GM12878 (cell line): ENCODE results near the gene VAV2. TPM values are rescaled to one million over a fixed set of nuclear protein-coding genes. Genes with fewer than 3 reads are reported as not detected.
A peak's percentile ranks its signal among the peaks of the same experiment; 100 is the strongest.

Experiments used
- ATAC-seq: fragments of 200-7000 bp; cut with Tn5 transposase; 3 replicates; pipeline ENCODE4 v1.9.1; 2020; ENCODE audit warnings: mild to moderate bottlenecking, moderate library complexity
- BruUV-seq: library from RNA; stranded (reverse); fragments of 400-500 nt; replicated peaks from 2 replicates; lab custom pipeline; 2021; lab: Mats Ljungman, UMichigan
- CTCF ChIA-PET: fragments of 300-600 bp; sonication (Branson Sonifier 250); formaldehyde crosslinking; extraction: SDS; loops from one replicate; lab custom pipeline; 2021; ENCODE audit warnings: inconsistent platforms; lab: Yijun Ruan, JAX
- POLR2A ChIA-PET: fragments of 350-600 bp; formaldehyde crosslinking; extraction: SDS; loops from one replicate; lab custom pipeline; 2021; ENCODE audit warnings: inconsistent platforms; lab: Charles Lee
- RAD21 ChIA-PET: fragments of 300-600 bp; sonication (Branson Sonifier 250); formaldehyde crosslinking; loops from one replicate; lab custom pipeline; 2023; ENCODE audit warnings: antibody characterized with exemption; ENCODE audit not compliant: unreplicated experiment; lab: Charles Lee
- SMC1A ChIA-PET: fragments of 300-600 bp; sonication (Branson Sonifier 250); formaldehyde crosslinking; loops from one replicate; lab custom pipeline; 2023; ENCODE audit not compliant: unreplicated experiment, uncharacterized antibody; lab: Charles Lee
- DNase-seq: peaks from one replicate; pipeline ENCODE4 v3.0.0-alpha.2; 2011; ENCODE audit warnings: low read depth, low spot score
- FAIRE-seq: peaks from 3 replicates; lab custom pipeline; 2011; peaks lifted over from hg19 to GRCh38; lab: Jason Lieb, UNC
- H2AFZ ChIP-seq: 2 replicates; pipeline ENCODE4 v1.6.0; 2011; ENCODE audit warnings: low read depth, low read length, control low read depth; ENCODE audit not compliant: control insufficient read depth
- H3K27ac ChIP-seq: 2 replicates; pipeline ENCODE4 v1.5.1; 2011; ENCODE audit warnings: control low read depth; ENCODE audit not compliant: control insufficient read depth, insufficient read depth
- H3K27me3 ChIP-seq, 2 experiments: replicated peaks in 1 of 2; 2 replicates each; pipeline versions ENCODE4 v1.6.0 to v1.6.1; 2011; ENCODE audit warnings: low read length in 1 of 2; ENCODE audit not compliant: control insufficient read depth in 2 of 2, insufficient read depth in 2 of 2
- H3K36me3 ChIP-seq, 2 experiments: 2 replicates each; pipeline ENCODE4 v1.5.1; 2011; ENCODE audit warnings: low read length in 1 of 2; ENCODE audit not compliant: control insufficient read depth in 2 of 2, insufficient read depth in 2 of 2
- H3K4me1 ChIP-seq: 2 replicates; pipeline ENCODE4 v1.6.1; 2011; ENCODE audit warnings: mild to moderate bottlenecking, low read length, moderate library complexity, mixed read lengths; ENCODE audit not compliant: control insufficient read depth, insufficient read depth
- H3K4me2 ChIP-seq: 2 replicates; pipeline ENCODE4 v1.6.0; 2011; ENCODE audit warnings: control low read depth; ENCODE audit not compliant: control insufficient read depth, insufficient read depth
- H3K4me3 ChIP-seq: fragments of 200-600 bp; sonication (generic); 2 replicates; pipeline ENCODE4 v1.5.1; 2016
- H3K79me2 ChIP-seq: 2 replicates; pipeline ENCODE4 v1.6.0; 2011; ENCODE audit warnings: low read length; ENCODE audit not compliant: control insufficient read depth, insufficient read depth
- H3K9ac ChIP-seq: 2 replicates; pipeline ENCODE4 v1.8.0; 2011; ENCODE audit warnings: low read length, control low read depth, mixed read lengths; ENCODE audit not compliant: control insufficient read depth, insufficient read depth
- H3K9me3 ChIP-seq: replicated peaks from 3 replicates; pipeline ENCODE4 v1.5.1; 2011; ENCODE audit warnings: mild to moderate bottlenecking, low read length; ENCODE audit not compliant: control insufficient read depth, insufficient read depth
- H4K20me1 ChIP-seq: 2 replicates; pipeline ENCODE4 v1.6.0; 2011; ENCODE audit not compliant: control insufficient read depth, insufficient read depth
- BACH1 ChIP-seq: fragments of 450-650 bp; IDR thresholded peaks from 2 replicates; pipeline ENCODE4 v1.6.1; 2017; ENCODE audit warnings: mild to moderate bottlenecking, borderline replicate concordance
- CBFB ChIP-seq: IDR thresholded peaks from 2 replicates; pipeline ENCODE4 v1.6.1; 2016; ENCODE audit warnings: antibody characterized with exemption, low read depth
- NFYB ChIP-seq: IDR thresholded peaks from 2 replicates; pipeline ENCODE4 v1.6.1; 2011; ENCODE audit warnings: low read depth, mild to moderate bottlenecking, low read length, improper control_type of control experiment, moderate library complexity; ENCODE audit not compliant: insufficient read depth
- YY1 ChIP-seq: IDR thresholded peaks from 2 replicates; pipeline ENCODE4 v1.6.1; 2011; ENCODE audit warnings: low read depth, mild to moderate bottlenecking, low read length
- WGBS: methylation state at CpG from one replicate; pipeline ENCODE4 v1.1.6; 2016; ENCODE audit warnings: low lambda C conversion rate; ENCODE audit not compliant: insufficient replicate concordance, insufficient coverage; ENCODE audit errors: missing lambda C conversion rate; 5-methylcytosine and 5-hydroxymethylcytosine counted together
- in situ Hi-C: fragments of 300-500 bp; cut with MboI; formaldehyde crosslinking; loops from 9 replicates; pipeline ENCODE4 v1.14.3; 2018; ENCODE audit warnings: mixed read lengths
- intact Hi-C: fragments of 100-400 bp; cut with micrococcal nuclease; formaldehyde crosslinking; loops from one replicate; pipeline ENCODE4 v1.14.2; 2022; ENCODE audit not compliant: unreplicated experiment
- polyA plus RNA-seq, 11 experiments: library from polyadenylated mRNA; depleted of rRNA in 4 of 11; unstranded in 6 of 11; stranded (reverse) in 5 of 11; fragments of >200 nt; fragmentation: Nextera tagmentation in 4 of 11; fragmentation: Illumina TruSeq in 1 of 11; extraction: Ambion mirVana in 4 of 11; extraction: Trizol in 1 of 11; gene quantifications; 1 replicate in 1 of 11; 2 replicates in 10 of 11; pipeline versions ENCODE4 v1.2.1 to v1.2.3, GENCODE V29; 2011 to 2016; ENCODE audit warnings: inconsistent platforms in 2 of 11, missing spikeins in 2 of 11, low read depth in 1 of 11
- total RNA-seq, 4 experiments: library from RNA; depleted of rRNA in 3 of 4; stranded (reverse); fragments of >200 nt in 3 of 4; fragmentation: Illumina TruSeq in 1 of 4; extraction: Trizol in 1 of 4; gene quantifications; 2 replicates each; pipeline versions ENCODE4 v1.2.1 to v1.2.3, GENCODE V29; 2013 to 2021
- TF ChIP-seq, protein P1 (sequence below): fragments of 450-650 bp; IDR thresholded peaks from 2 replicates; pipeline ENCODE4 v1.6.1; 2018; ENCODE audit warnings: mild to moderate bottlenecking, low read depth, moderate library complexity; ENCODE audit not compliant: partially characterized antibody

Gene VAV2
- total and polyA plus RNA-seq, 10 of the 15 experiments (the other 5 are each of a cell fraction or from before 2014, with no cell fraction given) = 0.13 to 43.9 (median 16.9) TPM

DNA sequence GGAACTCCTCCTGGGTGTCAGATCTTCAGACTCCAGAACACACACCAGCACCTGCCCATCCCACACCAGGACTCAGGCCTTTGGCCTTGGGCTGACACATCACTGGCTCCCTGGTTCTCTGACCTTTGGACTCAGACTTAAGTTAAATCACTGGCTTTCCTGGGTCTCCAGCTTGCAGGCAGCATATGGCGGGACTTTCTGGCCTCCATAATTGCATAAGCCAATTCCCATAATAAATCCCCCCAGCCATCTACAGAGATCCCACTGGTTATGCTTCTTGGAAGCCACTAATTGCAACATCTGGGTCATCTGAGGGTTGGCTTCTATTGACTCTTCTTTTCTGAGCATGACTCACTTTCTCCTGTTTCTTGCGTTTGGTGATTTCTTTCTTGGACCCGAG lies 173.7 kb downstream of the VAV2 start (continued):
- no peak for TF ChIP-seq NFYB

DNA sequence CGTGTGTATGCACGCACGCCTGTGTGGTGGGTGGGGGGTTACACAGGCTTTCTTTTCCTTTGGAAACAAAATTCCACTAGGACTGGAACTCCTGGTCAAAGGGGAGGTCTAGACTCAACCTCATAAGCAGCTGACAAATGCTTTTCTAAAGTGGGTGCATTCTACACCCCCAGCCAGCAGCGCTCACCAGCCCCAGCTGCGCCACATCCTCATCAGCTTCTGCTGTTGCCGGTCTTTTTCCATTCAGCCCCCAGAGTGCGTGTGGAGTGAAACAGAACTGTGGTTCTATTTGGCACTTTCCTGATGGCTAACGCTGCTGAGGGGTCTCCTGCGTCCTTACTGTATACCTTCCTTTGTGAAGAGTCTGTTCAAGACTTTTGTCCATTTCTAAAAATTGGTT lies 176.3 kb downstream of the VAV2 start:
- no peaks in the 10 kb centered on the region for H3K9me3 ChIP-seq
- POLR2A ChIA-PET = no interaction called here
- TSS peak; percentile 12 for BruUV-seq
- TF ChIP-seq BACH1 (no peak), YY1 (no peak), CBFB (no peak)
- ATAC-seq (no peak), DNase-seq (no peak), FAIRE-seq (no peak)
- CTCF ChIA-PET = no interaction called here
- no peaks in the 10 kb centered on the region for H3K79me2 ChIP-seq
- H3K4me3 ChIP-seq = no peak overlapping the region
- H3K36me3 ChIP-seq = peaks cover 4 to 12% of the 10 kb centered on the region in 2 experiments; a peak in 3 of 4 replicates
- in situ Hi-C loops (no loop called here), intact Hi-C loops (no loop called here)
- SMC1A ChIA-PET = interaction anchor here (0.7 to 1.6 kb wide), 3 partner anchors 15 to 138 kb away, joined by 3 read pairs; no protein-coding TSS in a partner anchor
- no peaks in the 10 kb centered on the region for H3K27me3 ChIP-seq
- RAD21 ChIA-PET = interaction anchor here (1.6 kb wide), 1 partner anchor 34 kb away, joined by 3 read pairs; no protein-coding TSS in a partner anchor
- H3K4me2 ChIP-seq = no peak overlapping the region
- no peak overlapping the region for H3K9ac ChIP-seq
- H3K27ac ChIP-seq = no peak overlapping the region
- over 99% methylated on average over 9 of the region's 9 CpGs for WGBS
- H4K20me1 ChIP-seq = no peaks in the 10 kb centered on the region
- H2AFZ ChIP-seq = no peak overlapping the region
- peaks cover 4% of the 10 kb centered on the region; the same call in 1 of the 2 replicates for H3K4me1 ChIP-seq

DNA sequence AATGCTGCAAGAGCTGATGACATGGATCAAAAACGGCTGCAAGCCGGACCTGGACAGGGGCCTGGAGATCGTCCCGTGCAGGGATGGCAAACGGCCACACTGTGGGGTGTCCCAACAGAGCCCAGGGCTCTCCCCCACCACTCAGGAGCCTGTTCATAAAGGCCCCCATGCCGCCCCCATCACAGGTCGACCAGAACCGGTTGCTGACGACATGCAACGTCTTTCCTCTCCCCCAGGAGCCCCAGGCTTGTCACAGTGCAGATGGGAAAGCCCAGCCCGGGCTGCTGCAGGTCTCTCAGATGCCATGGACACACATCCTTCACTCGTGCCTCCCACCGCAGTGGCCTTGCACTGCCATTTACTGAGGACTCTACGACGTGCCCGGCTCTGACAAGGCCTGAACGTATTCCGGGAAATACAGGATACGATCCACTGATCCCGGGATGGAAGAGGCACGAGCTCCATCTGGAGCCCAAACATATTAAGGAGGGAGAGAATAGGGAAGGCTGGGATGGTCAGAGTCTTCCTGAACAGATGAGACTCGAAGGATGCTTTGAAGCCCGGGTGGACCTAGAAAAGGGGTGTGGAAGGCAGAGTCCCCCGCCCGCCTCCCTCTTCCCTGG lies 177.4 kb downstream of the VAV2 start:
- intact Hi-C loops (no loop called here), in situ Hi-C loops (no loop called here)
- TF ChIP-seq, protein P1, sequence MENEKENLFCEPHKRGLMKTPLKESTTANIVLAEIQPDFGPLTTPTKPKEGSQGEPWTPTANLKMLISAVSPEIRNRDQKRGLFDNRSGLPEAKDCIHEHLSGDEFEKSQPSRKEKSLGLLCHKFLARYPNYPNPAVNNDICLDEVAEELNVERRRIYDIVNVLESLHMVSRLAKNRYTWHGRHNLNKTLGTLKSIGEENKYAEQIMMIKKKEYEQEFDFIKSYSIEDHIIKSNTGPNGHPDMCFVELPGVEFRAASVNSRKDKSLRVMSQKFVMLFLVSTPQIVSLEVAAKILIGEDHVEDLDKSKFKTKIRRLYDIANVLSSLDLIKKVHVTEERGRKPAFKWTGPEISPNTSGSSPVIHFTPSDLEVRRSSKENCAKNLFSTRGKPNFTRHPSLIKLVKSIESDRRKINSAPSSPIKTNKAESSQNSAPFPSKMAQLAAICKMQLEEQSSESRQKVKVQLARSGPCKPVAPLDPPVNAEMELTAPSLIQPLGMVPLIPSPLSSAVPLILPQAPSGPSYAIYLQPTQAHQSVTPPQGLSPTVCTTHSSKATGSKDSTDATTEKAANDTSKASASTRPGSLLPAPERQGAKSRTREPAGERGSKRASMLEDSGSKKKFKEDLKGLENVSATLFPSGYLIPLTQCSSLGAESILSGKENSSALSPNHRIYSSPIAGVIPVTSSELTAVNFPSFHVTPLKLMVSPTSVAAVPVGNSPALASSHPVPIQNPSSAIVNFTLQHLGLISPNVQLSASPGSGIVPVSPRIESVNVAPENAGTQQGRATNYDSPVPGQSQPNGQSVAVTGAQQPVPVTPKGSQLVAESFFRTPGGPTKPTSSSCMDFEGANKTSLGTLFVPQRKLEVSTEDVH = no peak
- 91% methylated on average over 25 of the region's 25 CpGs for WGBS
- H3K27ac ChIP-seq = no peak overlapping the region
- no peaks in the 10 kb centered on the region for H4K20me1 ChIP-seq
- DNase-seq (no peak), ATAC-seq (no peak), FAIRE-seq (no peak)
- H3K79me2 ChIP-seq = no peaks in the 10 kb centered on the region
- H3K9ac ChIP-seq = no peak overlapping the region
- no peak overlapping the region for H2AFZ ChIP-seq
- ChIA-PET SMC1A (interaction anchor here (1.1 to 1.6 kb wide), 3 partner anchors 14 to 139 kb away, joined by 3 read pairs; no protein-coding TSS in a partner anchor), CTCF (interaction anchor here (0.7 to 1.4 kb wide), 2 partner anchors 22 to 258 kb away, joined by 3 read pairs; no protein-coding TSS in a partner anchor), POLR2A (no interaction called here), RAD21 (interaction anchor here (1.1 to 1.6 kb wide), 2 partner anchors 33 to 179 kb away, joined by 3 read pairs; no protein-coding TSS in a partner anchor)
- no peak overlapping the region for H3K4me2 ChIP-seq
- no TSS peak for BruUV-seq
- no peaks in the 10 kb centered on the region for H3K27me3 ChIP-seq
- peaks cover 4% of the 10 kb centered on the region; the same call in 1 of the 2 replicates for H3K4me1 ChIP-seq
- H3K4me3 ChIP-seq = no peak overlapping the region
- no peaks in the 10 kb centered on the region for H3K9me3 ChIP-seq
- peaks cover 2 to 16% of the 10 kb centered on the region in 2 experiments; a peak in 3 of 4 replicates for H3K36me3 ChIP-seq
